DND-41 (cell line): Measurements from ENCODE around the gene SERPINC1.

ENCODE experiments used
- CTCF ChIP-seq: IDR thresholded peaks from 2 replicates; pipeline ENCODE4 v1.5.1; 2012; ENCODE audit warnings: borderline replicate concordance, low read length, moderate library complexity, mild to moderate bottlenecking; ENCODE audit not compliant: poor library complexity, severe bottlenecking; ENCODE audit errors: extremely low read depth
- EZH2 ChIP-seq: IDR thresholded peaks from 3 replicates; pipeline ENCODE4 v1.6.1; 2012; ENCODE audit warnings: borderline replicate concordance, low read depth, mild to moderate bottlenecking, moderate library complexity, low read length, inconsistent platforms; ENCODE audit not compliant: severe bottlenecking

- TF ChIP-seq EZH2 (no peak), CTCF (no peak)
Measured at GRCh38 chr1:173865468-173866164, 51.5 kb downstream of the SERPINC1 start.
